GM21576 (cell line): ENCODE data around the gene ELAVL4.
A peak's percentile ranks its signal among the peaks of the same experiment; 100 is the strongest.

Source experiments
- ATAC-seq: cut with Tn5 transposase; IDR thresholded peaks from one replicate; pipeline ENCODE4 v1.9.1; 2021; ENCODE audit warnings: mild to moderate bottlenecking, moderate library complexity; ENCODE audit not compliant: unreplicated experiment

The ELAVL4 gene

GRCh38 chr1:50237056-50237455 lies 128.3 kb downstream of the ELAVL4 start:
- no peak for ATAC-seq

GRCh38 chr1:50243939-50244338 lies 135.2 kb downstream of the ELAVL4 start:
- no peak for ATAC-seq

- no peak for ATAC-seq
Measured at GRCh38 chr1:50246869-50247268, 138.1 kb downstream of the ELAVL4 start.

- peak; percentile 72 for ATAC-seq
Measured at GRCh38 chr1:50251702-50252101, 143.0 kb downstream of the ELAVL4 start.

- ATAC-seq = no peak
Measured at GRCh38 chr1:50252196-50252595, 143.5 kb downstream of the ELAVL4 start.
